ENCODE results near the gene PPP4R3A. TPM values are rescaled to one million over a fixed set of nuclear protein-coding genes. Genes with fewer than 3 reads are reported as not detected.

PPP4R3A gene
- total RNA-seq, 1 donor from 2014 or later = 119 TPM

DNA sequence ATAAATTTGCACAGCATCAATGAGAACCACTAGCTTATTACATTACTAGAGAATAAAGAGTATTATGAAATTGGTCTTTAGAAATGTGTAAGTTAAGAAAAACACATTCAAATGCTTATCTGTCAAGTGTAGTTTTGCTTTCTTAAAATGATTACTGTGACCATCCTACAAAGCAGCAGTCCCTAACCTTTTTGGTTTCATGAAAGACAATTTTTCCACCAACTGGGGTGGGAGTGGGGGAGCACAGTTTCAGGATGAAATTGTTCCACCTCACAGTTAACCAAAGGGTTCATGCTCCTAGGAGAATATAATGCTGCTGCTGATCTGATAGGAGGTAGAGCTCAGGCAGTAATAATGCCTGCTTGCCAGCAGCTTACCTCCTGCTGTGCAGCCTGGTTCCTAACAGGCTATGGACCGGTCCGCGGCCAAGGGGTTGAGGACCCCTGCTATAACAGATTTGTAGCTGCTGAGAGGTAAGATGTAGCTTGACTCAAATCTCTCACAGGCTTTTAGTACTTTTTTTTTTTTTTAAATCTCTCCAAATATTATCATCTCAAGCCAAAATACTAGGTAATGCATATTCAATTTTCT is 45.4 kb downstream of the PPP4R3A start:
- Histone ChIP-seq H3K27me3 (ENCODE audit: control insufficient read depth, insufficient read depth, low read length) (no peaks in the 10 kb centered on the region), H3K4me3 (ENCODE audit: low read depth, low read length) (no peak overlapping the region), H3K36me3 (ENCODE audit: control insufficient read depth, insufficient read depth, low read length) (peaks cover 23% of the 10 kb centered on the region)
- FAIRE-seq (no peak), DNase-seq (ENCODE audit: low read depth) (no peak)
- TF ChIP-seq, protein P1, sequence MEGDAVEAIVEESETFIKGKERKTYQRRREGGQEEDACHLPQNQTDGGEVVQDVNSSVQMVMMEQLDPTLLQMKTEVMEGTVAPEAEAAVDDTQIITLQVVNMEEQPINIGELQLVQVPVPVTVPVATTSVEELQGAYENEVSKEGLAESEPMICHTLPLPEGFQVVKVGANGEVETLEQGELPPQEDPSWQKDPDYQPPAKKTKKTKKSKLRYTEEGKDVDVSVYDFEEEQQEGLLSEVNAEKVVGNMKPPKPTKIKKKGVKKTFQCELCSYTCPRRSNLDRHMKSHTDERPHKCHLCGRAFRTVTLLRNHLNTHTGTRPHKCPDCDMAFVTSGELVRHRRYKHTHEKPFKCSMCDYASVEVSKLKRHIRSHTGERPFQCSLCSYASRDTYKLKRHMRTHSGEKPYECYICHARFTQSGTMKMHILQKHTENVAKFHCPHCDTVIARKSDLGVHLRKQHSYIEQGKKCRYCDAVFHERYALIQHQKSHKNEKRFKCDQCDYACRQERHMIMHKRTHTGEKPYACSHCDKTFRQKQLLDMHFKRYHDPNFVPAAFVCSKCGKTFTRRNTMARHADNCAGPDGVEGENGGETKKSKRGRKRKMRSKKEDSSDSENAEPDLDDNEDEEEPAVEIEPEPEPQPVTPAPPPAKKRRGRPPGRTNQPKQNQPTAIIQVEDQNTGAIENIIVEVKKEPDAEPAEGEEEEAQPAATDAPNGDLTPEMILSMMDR (IDR thresholded peaks at IDR 0.05; ENCODE audit: insufficient read depth, low read length, severe bottlenecking) = no peak

DNA sequence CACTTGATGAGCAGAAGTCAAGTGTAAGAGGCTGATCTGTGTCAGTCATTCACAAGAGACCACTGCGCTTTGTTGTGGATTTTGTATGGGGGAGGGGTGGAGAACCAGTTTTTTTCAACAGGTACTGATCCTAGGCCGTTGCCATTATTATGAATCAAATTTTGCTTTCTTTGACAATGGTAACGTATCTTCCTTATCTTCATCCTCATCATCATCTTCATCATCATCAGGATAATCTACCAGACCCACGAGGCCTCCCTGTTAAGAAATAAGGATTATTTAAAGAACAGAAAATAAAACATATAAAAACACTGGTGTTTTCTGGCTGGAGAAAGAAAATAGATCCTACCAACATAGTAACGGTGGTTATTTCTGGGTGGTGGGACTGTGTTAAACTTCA is 51.5 kb downstream of the PPP4R3A start:
- TF ChIP-seq, protein P1 (IDR thresholded peaks at IDR 0.05; ENCODE audit: insufficient read depth, low read length, severe bottlenecking) = no peak
- DNase-seq (ENCODE audit: low read depth) = no peak
- Histone ChIP-seq H3K36me3 (ENCODE audit: control insufficient read depth, insufficient read depth, low read length) (peaks cover 12% of the 10 kb centered on the region), H3K27me3 (ENCODE audit: control insufficient read depth, insufficient read depth, low read length) (no peaks in the 10 kb centered on the region), H3K4me3 (ENCODE audit: low read depth, low read length) (no peak overlapping the region)
- no peak for FAIRE-seq

DNA sequence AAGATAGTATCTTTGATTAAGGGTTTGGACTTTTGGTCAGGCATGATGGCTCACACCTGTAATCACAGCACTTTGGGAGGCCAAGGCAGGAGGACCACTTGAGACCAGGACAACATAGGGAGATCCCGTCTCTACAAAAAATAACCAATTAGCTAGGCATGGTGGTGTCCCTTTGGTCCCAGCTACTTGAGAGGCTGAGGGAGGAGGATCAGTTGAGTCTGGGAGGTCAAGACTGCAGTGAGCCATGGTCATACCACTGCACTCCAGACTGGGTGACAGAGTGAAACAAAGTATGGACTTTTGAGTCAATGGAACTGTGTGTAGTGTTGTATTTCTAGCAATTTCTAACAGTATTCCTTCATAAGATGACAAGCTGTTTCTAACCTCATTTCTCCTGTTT is 53.8 kb downstream of the PPP4R3A start:
- no peaks in the 10 kb centered on the region for H3K27me3 ChIP-seq (ENCODE audit: control insufficient read depth, insufficient read depth, low read length)
- TF ChIP-seq, protein P1 (IDR thresholded peaks at IDR 0.05; ENCODE audit: insufficient read depth, low read length, severe bottlenecking) = no peak

DNA sequence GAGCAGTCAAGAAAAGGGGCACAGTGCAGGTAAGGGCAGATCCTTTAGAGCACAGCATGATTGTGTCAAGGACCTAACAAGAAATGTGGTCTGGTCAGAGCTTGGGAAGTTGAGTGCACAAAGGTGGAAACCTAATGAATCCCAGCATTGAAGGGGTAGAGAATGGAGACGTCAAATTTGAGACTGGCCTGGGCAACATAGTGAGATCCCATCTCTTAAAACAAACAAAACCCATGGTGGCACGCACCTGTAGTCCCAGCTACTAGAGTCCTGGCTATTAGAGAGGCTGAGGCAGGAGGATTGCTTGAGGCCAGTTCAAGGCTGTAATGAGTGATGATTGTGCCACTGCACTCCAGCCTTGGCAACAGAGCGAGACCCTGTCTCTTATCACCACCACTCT is 55.5 kb downstream of the PPP4R3A start:
- DNase-seq (ENCODE audit: low read depth) (no peak), FAIRE-seq (no peak)
- Histone ChIP-seq H3K4me3 (ENCODE audit: low read depth, low read length) (no peak overlapping the region), H3K36me3 (ENCODE audit: control insufficient read depth, insufficient read depth, low read length) (peaks cover 4% of the 10 kb centered on the region), H3K27me3 (ENCODE audit: control insufficient read depth, insufficient read depth, low read length) (no peaks in the 10 kb centered on the region)
- TF ChIP-seq, protein P1 (IDR thresholded peaks at IDR 0.05; ENCODE audit: insufficient read depth, low read length, severe bottlenecking) = no peak

More for the DNA sequence above, 53.8 kb downstream of the PPP4R3A start:
- no peak for FAIRE-seq
- Histone ChIP-seq H3K4me3 (ENCODE audit: low read depth, low read length) (no peak overlapping the region), H3K36me3 (ENCODE audit: control insufficient read depth, insufficient read depth, low read length) (peaks cover 10% of the 10 kb centered on the region)
- no peak for DNase-seq (ENCODE audit: low read depth)

DNA sequence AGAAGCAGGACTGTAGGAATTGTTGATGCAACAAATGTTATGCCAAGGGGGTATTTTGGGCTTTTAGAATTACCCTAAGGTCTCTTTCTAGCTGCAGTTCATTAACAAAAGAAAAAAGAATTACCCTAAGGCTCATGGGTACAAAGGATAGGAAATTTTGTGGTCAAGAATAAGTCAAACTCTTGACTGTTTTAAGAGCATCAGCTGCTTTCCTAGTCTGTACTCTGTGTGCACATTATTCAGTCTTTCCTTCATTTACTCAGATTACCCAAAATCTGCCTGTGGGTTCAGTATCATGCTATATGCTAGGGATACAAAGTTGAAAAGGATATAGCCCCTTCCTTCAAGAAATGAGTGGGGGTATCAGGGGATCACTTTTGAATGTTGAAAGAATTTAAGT is 56.0 kb downstream of the PPP4R3A start:
- no peak overlapping the region for H3K4me3 ChIP-seq (ENCODE audit: low read depth, low read length)
- no peak for DNase-seq (ENCODE audit: low read depth)
- TF ChIP-seq, protein P1 (IDR thresholded peaks at IDR 0.05; ENCODE audit: insufficient read depth, low read length, severe bottlenecking) = no peak
- H3K36me3 ChIP-seq (ENCODE audit: control insufficient read depth, insufficient read depth, low read length) = peaks cover 4% of the 10 kb centered on the region
- no peak for FAIRE-seq
- no peaks in the 10 kb centered on the region for H3K27me3 ChIP-seq (ENCODE audit: control insufficient read depth, insufficient read depth, low read length)

DNA sequence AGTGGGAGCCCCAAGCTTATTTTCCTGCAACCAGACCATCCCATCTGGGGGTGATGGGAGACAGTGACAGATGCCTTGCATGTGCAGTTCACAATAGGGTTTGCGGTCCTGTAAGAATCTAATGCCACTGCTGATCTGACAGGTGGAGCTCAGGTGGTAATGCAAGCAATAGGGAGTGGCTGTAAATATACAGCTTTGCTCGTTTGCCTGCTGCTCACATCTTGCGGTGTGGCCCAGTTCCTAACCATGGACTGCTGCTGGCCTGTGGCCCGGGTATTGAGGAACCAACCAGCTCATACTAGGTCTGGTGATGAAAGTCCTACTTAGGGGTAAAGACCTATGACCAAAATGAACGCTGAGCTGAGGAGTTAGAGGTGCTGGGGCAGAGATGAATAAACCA is 56.4 kb downstream of the PPP4R3A start:
- H3K27me3 ChIP-seq (ENCODE audit: control insufficient read depth, insufficient read depth, low read length) = no peaks in the 10 kb centered on the region
- H3K4me3 ChIP-seq (ENCODE audit: low read depth, low read length) = no peak overlapping the region
- DNase-seq (ENCODE audit: low read depth) (no peak), FAIRE-seq (no peak)
- TF ChIP-seq, protein P1 (IDR thresholded peaks at IDR 0.05; ENCODE audit: insufficient read depth, low read length, severe bottlenecking) = no peak
- peaks cover 4% of the 10 kb centered on the region for H3K36me3 ChIP-seq (ENCODE audit: control insufficient read depth, insufficient read depth, low read length)

Measured in bronchial epithelial cell (primary cell).